Stomach (tissue), 9 donors: ENCODE results near the gene PTGDR2. TPM values are rescaled to one million over a fixed set of nuclear protein-coding genes. Genes with fewer than 3 reads are reported as not detected.

Source experiments
- DNase-seq, 2 donors: peaks; one replicate each; pipeline versions ENCODE4 v3.0.0 to v3.0.0-alpha.2; 2013 to 2019
- H3K27ac ChIP-seq, 5 donors: fragments of 200-600 bp in 4 of 5; sonication (generic) in 4 of 5; one replicate each; pipeline ENCODE4 v1.5.1; 2013 to 2019; ENCODE audit warnings: mild to moderate bottlenecking in 1 of 5, moderate library complexity in 1 of 5
- H3K27me3 ChIP-seq, 3 donors: fragments of 200-600 bp; sonication (generic); one replicate each; pipeline ENCODE4 v1.5.1; 2017 to 2019; ENCODE audit warnings: mixed run types in 1 of 3
- H3K36me3 ChIP-seq, 4 donors: fragments of 200-600 bp; sonication (generic); 1 replicate in 3 of 4; 2 replicates in 1 of 4; pipeline ENCODE4 v1.5.1; 2016 to 2019
- H3K4me1 ChIP-seq, 4 donors: fragments of 200-600 bp; sonication (generic); one replicate each; pipeline ENCODE4 v1.5.1; 2016 to 2019
- H3K4me3 ChIP-seq, 4 donors: fragments of 200-600 bp; sonication (generic) in 3 of 4; one replicate each; pipeline ENCODE4 v1.5.1; 2016 to 2019; ENCODE audit warnings: mild to moderate bottlenecking in 1 of 4
- H3K9me3 ChIP-seq, 4 donors: fragments of 200-600 bp; sonication (generic); one replicate each; pipeline ENCODE4 v1.5.1; 2016 to 2019
- EP300 ChIP-seq: sonication (generic); formaldehyde crosslinking; IDR thresholded peaks from one replicate; pipeline ENCODE4 v1.6.1; 2017; ENCODE audit warnings: antibody characterized with exemption
- POLR2A ChIP-seq, 4 donors: fragments of 450-650 bp; IDR thresholded peaks; one replicate each; pipeline ENCODE4 v1.6.1; 2016; ENCODE audit warnings: antibody characterized with exemption in 4 of 4, control low read depth in 2 of 4, mild to moderate bottlenecking in 1 of 4, moderate library complexity in 1 of 4
- POLR2AphosphoS5 ChIP-seq, 3 donors: sonication (generic); formaldehyde crosslinking; IDR thresholded peaks; one replicate each; pipeline ENCODE4 v1.6.1; 2016; ENCODE audit warnings: antibody characterized with exemption in 3 of 3
- WGBS, 5 donors: extraction: QIAGEN DNeasy Blood & Tissue Kit in 3 of 5; methylation state at CpG; one replicate each; pipeline versions ENCODE4 v1.1.5 to v1.1.7; 2013 to 2018; 5-methylcytosine and 5-hydroxymethylcytosine counted together
- intact Hi-C: fragments of 100-400 bp; cut with DNase I; formaldehyde crosslinking; loops from one replicate; pipeline ENCODE4 v1.15.1; 2023; ENCODE audit warnings: low total_unique reads
- polyA plus RNA-seq, 3 donors: library from polyadenylated mRNA; stranded (reverse); fragments of 200-250 nt; gene quantifications; one replicate each; pipeline ENCODE4 v1.2.3, GENCODE V29; 2013
- total RNA-seq, 5 donors: library from RNA; depleted of rRNA; stranded (reverse); fragments of >200 nt; gene quantifications; one replicate each; pipeline versions ENCODE4 v1.1.0 to v1.2.3, GENCODE V29; 2014 to 2016
- TF ChIP-seq, protein P1 (sequence below), 7 experiments: fragments of 450-650 bp in 4 of 7; fragments of 200-600 bp in 3 of 7; sonication (generic) in 3 of 7; IDR thresholded peaks; one replicate each; pipeline ENCODE4 v1.5.1; 2016 to 2019; ENCODE audit warnings: antibody characterized with exemption in 7 of 7, control low read depth in 2 of 7, mild to moderate bottlenecking in 1 of 7
- donor health status: healthy with polysubstance abuse.
- donor health status: Bipolar disorder and iron deficiency.
- donor health status: healthy.

Gene PTGDR2
- total and polyA plus RNA-seq, 8 donors, result 2.1 to 67.8 (median 12.3) TPM; not detected in 2

DNA sequence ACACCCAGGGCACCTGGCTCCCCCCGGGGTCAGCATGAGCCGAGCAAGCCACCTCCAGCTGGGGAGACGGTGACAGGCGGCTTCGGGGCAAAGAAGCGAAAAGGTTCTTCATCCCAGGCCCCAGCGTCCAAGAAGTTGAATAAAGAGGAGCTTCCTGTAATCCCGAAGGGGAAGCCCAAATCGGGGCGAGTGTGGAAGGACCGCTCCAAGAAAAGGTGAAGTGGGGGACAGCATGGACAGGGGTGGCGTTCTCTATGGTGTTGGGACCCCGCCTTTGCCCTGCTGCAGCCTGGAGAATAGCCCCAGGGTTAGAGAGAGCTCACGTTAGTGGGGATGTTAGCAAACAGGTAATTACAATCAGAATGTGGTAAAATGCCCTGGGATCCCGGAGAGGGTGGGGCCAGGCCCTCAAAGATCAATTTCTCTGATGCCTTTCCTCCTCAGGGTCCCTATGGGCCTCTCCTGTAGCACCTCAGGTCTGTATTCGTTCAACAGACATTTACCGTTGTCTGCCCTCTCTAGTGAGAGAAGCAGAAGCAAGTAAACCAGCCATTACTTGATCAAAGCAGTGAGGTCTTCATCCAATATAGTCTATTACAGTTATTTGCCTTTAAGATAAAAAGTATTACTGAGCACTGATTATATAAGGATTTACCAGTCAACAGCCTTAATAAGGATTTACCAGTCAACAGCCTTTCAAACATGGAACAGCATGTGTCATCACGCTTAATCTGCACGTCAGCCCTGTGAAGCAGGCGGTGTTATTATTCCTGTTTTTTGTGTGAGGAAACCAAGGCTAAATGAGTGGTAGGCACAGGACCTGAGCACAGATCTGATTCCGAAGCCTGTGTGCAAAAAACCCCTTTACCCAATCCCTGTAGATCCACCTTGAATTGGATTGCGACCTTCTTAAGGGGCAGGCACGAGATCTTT is 12.8 kb downstream of the PTGDR2 start:
- intact Hi-C loops, result no loop called here
- TF ChIP-seq POLR2AphosphoS5 (IDR thresholded peaks at IDR 0.05) (no peak), POLR2A (IDR thresholded peaks at IDR 0.05) (no peak), EP300 (no peak)
- TF ChIP-seq, protein P1, sequence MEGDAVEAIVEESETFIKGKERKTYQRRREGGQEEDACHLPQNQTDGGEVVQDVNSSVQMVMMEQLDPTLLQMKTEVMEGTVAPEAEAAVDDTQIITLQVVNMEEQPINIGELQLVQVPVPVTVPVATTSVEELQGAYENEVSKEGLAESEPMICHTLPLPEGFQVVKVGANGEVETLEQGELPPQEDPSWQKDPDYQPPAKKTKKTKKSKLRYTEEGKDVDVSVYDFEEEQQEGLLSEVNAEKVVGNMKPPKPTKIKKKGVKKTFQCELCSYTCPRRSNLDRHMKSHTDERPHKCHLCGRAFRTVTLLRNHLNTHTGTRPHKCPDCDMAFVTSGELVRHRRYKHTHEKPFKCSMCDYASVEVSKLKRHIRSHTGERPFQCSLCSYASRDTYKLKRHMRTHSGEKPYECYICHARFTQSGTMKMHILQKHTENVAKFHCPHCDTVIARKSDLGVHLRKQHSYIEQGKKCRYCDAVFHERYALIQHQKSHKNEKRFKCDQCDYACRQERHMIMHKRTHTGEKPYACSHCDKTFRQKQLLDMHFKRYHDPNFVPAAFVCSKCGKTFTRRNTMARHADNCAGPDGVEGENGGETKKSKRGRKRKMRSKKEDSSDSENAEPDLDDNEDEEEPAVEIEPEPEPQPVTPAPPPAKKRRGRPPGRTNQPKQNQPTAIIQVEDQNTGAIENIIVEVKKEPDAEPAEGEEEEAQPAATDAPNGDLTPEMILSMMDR (IDR thresholded peaks at IDR 0.05), result no peak
- Histone ChIP-seq H3K27me3 (no peaks in the 10 kb centered on the region), H3K9me3 (no peaks in the 10 kb centered on the region), H3K4me3 (peak overlapping the region; percentile 90 to 99 (median 92)), H3K36me3 (peaks cover 0 to 23% (median 6%) of the 10 kb centered on the region in 4 donors), H3K4me1 (peaks cover 33 to 52% (median 51%) of the 10 kb centered on the region in 4 donors), H3K27ac (peak overlapping the region; percentile 70 to 89 (median 84))
- WGBS, 5 donors, result 9 to 13% (median 12%) methylated on average over 22 to 23 of the region's 23 CpGs
- DNase-seq, result no peak

DNA sequence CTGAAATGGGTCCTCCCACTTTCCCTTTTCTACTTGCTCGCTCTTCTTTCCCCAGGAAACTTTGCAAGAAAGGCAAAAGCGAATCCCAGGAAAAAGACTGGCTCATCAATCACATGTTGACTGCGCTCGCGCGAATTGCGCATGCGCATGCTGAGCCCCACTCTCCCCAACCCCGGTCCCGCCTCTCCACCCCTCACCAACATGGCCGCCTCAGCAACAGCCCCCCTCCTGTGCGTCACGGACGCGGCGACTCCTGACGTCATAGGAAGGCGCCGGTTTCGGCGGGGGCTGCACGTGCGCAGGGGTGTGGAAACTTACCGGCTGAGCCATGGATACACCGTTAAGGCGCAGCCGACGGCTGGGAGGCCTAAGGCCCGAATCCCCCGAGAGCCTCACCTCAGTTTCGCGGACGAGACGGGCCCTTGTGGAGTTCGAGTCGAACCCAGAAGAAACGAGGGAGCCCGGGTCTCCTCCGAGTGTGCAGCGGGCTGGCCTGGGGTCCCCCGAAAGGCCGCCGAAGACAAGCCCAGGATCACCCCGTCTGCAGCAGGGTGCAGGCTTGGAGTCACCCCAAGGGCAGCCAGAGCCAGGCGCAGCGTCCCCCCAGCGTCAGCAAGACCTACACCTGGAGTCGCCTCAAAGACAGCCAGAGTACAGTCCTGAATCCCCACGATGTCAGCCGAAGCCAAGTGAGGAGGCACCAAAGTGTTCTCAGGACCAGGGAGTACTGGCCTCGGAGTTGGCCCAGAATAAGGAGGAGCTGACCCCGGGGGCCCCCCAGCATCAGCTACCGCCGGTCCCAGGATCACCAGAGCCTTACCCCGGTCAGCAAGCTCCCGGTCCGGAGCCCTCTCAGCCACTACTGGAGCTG is 13.7 kb downstream of the PTGDR2 start, which contains the start of gene CCDC86:
CCDC86 (plus strand) TSS at position 317 of the 871 bp plus-strand sequence; CDS start at position 329, 12 bp downstream.
- intact Hi-C loops, result no loop called here
- DNase-seq, result peak; percentile 96 to 99

DNA sequence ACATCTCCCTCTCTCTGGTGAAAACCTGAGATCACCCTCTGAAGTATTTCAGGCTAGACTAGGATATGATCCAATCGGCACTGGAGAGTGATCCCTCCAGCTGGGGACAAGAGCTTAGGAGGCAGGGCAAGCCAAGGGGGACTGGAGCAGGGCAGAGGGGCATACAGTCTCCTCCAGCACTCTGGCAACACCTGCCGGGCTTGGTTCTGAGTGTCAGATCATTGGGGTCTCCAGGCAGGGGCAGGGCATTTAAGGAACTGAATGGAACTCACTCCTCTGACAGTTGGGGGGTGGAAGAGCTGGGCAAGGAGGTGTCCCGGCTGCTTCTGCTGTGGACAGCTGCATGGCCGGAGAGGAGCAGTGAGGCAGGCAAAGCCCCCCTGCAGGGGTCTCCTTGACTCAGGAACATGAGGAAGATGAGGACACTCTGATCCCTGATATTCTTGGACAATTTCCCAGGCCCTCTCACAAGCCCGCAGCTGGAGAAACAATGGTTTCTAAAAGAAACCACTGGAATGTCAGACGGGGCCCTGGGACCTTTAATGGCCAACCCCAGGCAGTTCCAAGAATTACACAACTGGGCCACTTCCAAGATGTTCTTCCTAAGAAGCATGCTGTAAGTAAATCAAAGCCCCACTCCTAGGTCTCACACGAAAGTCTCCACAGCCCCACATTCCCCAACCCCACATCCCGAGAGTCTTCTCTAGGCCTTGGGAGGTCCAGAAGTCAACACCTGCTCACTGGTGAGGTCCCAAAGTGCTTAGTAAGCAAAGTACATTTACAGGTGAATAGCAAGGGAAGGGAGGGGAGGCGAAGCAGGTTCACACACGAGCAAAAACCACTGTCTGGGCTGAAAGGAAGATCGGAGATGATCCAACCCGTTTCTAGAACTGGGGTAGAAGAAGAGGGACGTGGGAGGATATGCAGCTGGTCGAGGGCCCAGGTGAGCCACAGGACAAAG is 15.0 kb downstream of the PTGDR2 start:
- peak overlapping the region in 2 of 4 donors; percentile 90 to 99 for H3K4me3 ChIP-seq
- peaks cover 0 to 6% (median 0%) of the 10 kb centered on the region in 4 donors for H3K36me3 ChIP-seq
- H3K9me3 ChIP-seq, result no peaks in the 10 kb centered on the region
- WGBS, 5 donors, result 71 to 83% (median 76%) methylated on average over 13 to 14 of the region's 14 CpGs
- peak overlapping the region; percentile 40 to 89 (median 84) for H3K27ac ChIP-seq
- intact Hi-C loops, result no loop called here
- H3K27me3 ChIP-seq, result no peaks in the 10 kb centered on the region
- DNase-seq, result peak in 1 of 2 donors; percentile 76
- H3K4me1 ChIP-seq, result peaks cover 33 to 52% (median 49%) of the 10 kb centered on the region in 4 donors
- TF ChIP-seq, protein P1 (IDR thresholded peaks at IDR 0.05), result no peak
- no peak for TF ChIP-seq EP300
- TF ChIP-seq POLR2A (IDR thresholded peaks at IDR 0.05), result no peak
- no peak for TF ChIP-seq POLR2AphosphoS5 (IDR thresholded peaks at IDR 0.05)

More for the DNA sequence above, 13.7 kb downstream of the PTGDR2 start, which contains the start of gene CCDC86:
- H3K4me1 ChIP-seq, result peaks cover 33 to 52% (median 51%) of the 10 kb centered on the region in 4 donors
- peak within 1 kb of the TSS; percentile 90 to 99 (median 92) for H3K4me3 ChIP-seq
- no peaks in the 10 kb centered on the region for H3K9me3 ChIP-seq
- WGBS, 5 donors, result 0 to 1% (median 0%) methylated on average over 21 to 57 of the region's 57 CpGs
- H3K27me3 ChIP-seq, result no peaks in the 10 kb centered on the region
- H3K27ac ChIP-seq, result peak within 1 kb of the TSS; percentile 70 to 89 (median 84)
- H3K36me3 ChIP-seq, result peaks cover 0 to 14% (median 0%) of the 10 kb centered on the region in 4 donors
- TF ChIP-seq POLR2AphosphoS5 (IDR thresholded peaks at IDR 0.05), result peak; percentile 74 to 97 (median 93)
- no peak for TF ChIP-seq EP300
- TF ChIP-seq POLR2A (IDR thresholded peaks at IDR 0.05), result no peak
- TF ChIP-seq, protein P1 (IDR thresholded peaks at IDR 0.05), result peak in 1 of 7 experiments; percentile 21
